ENCODE measurements around the gene FLYWCH1.

DNA sequence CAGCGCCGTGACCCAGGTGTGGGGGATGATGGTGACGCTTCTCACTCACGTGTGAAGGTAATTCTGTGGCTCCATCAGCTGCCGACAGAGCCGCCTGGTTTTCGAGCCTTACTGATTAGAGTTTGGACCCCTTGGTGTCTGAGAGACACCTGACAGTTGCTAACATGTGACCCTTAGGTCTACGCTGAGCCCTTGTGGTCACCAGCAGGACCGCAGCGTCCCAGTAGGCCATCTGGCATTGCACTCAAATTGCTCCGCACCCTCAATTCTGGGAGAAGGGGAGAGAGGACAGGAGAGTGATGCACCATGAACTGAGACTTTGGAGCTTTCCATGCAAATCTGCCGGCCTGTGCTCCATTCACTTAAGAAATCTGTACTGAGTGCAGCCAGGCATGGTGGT lies 2.5 kb downstream of the FLYWCH1 start:
- TF ChIP-seq, protein P1, sequence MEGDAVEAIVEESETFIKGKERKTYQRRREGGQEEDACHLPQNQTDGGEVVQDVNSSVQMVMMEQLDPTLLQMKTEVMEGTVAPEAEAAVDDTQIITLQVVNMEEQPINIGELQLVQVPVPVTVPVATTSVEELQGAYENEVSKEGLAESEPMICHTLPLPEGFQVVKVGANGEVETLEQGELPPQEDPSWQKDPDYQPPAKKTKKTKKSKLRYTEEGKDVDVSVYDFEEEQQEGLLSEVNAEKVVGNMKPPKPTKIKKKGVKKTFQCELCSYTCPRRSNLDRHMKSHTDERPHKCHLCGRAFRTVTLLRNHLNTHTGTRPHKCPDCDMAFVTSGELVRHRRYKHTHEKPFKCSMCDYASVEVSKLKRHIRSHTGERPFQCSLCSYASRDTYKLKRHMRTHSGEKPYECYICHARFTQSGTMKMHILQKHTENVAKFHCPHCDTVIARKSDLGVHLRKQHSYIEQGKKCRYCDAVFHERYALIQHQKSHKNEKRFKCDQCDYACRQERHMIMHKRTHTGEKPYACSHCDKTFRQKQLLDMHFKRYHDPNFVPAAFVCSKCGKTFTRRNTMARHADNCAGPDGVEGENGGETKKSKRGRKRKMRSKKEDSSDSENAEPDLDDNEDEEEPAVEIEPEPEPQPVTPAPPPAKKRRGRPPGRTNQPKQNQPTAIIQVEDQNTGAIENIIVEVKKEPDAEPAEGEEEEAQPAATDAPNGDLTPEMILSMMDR (conservative IDR thresholded peaks at IDR 0.05 in 1 of 2, IDR thresholded peaks at IDR 0.05 in 1 of 2; ENCODE audit: low read depth in 1 of 2, low read length in 2 of 2), result no peak
- no peak for TF ChIP-seq EZH2 (IDR thresholded peaks at IDR 0.05; ENCODE audit: low read length, missing control alignments)

Data from fibroblast of lung (primary cell).